ENCODE data around the gene APBA2.
"Not testable (repeated sequence)": the region's sequence is repeated elsewhere in the genome, so short reads cannot be mapped to it uniquely, and the experiment has no call there.

APBA2 gene

GRCh38 chr15:28876845-28877185 lies 9.0 kb upstream of the APBA2 start:
- in situ Hi-C loops (cut with MboI; ENCODE audit: low sequenced_read_pairs): no loop called here

GRCh38 chr15:28878209-28878608 lies 7.6 kb upstream of the APBA2 start:
- in situ Hi-C loops (cut with MboI; ENCODE audit: low sequenced_read_pairs): no loop called here

GRCh38 chr15:28879551-28879950 lies 6.2 kb upstream of the APBA2 start:
- in situ Hi-C loops (cut with MboI; ENCODE audit: low sequenced_read_pairs): no loop called here

- in situ Hi-C loops (cut with MboI; ENCODE audit: low sequenced_read_pairs): no loop called here
Measured at GRCh38 chr15:28880680-28881079, 5.1 kb upstream of the APBA2 start.

- in situ Hi-C loops (cut with MboI; ENCODE audit: low sequenced_read_pairs): no loop called here
Measured at GRCh38 chr15:28881170-28881569, 4.6 kb upstream of the APBA2 start.

GRCh38 chr15:28881600-28881999 lies 4.2 kb upstream of the APBA2 start:
- in situ Hi-C loops (cut with MboI; ENCODE audit: low sequenced_read_pairs): no loop called here

- in situ Hi-C loops (cut with MboI; ENCODE audit: low sequenced_read_pairs): no loop called here
Measured at GRCh38 chr15:28884151-28884940, 1.4 kb upstream of the APBA2 start.

GRCh38 chr15:28885128-28885629 lies 595 bp upstream of the APBA2 start:
- in situ Hi-C loops (cut with MboI; ENCODE audit: low sequenced_read_pairs): no loop called here

GRCh38 chr15:28886431-28887338 lies 911 bp downstream of the APBA2 start:
- in situ Hi-C loops (cut with MboI; ENCODE audit: low sequenced_read_pairs): no loop called here

GRCh38 chr15:28887339-28888174 lies 1.8 kb downstream of the APBA2 start:
- in situ Hi-C loops (cut with MboI; ENCODE audit: low sequenced_read_pairs): no loop called here

GRCh38 chr15:28888302-28888894 lies 2.6 kb downstream of the APBA2 start:
- in situ Hi-C loops (cut with MboI; ENCODE audit: low sequenced_read_pairs): no loop called here

- in situ Hi-C loops (cut with MboI; ENCODE audit: low sequenced_read_pairs): no loop called here
Measured at GRCh38 chr15:28888900-28889299, 3.1 kb downstream of the APBA2 start.

GRCh38 chr15:28889346-28889745 lies 3.6 kb downstream of the APBA2 start:
- in situ Hi-C loops (cut with MboI; ENCODE audit: low sequenced_read_pairs): no loop called here

- in situ Hi-C loops (cut with MboI; ENCODE audit: low sequenced_read_pairs): not testable (repeated sequence)
Measured at GRCh38 chr15:28889871-28890270, 4.1 kb downstream of the APBA2 start.

GRCh38 chr15:28890291-28890690 lies 4.5 kb downstream of the APBA2 start:
- in situ Hi-C loops (cut with MboI; ENCODE audit: low sequenced_read_pairs): not testable (repeated sequence)

GRCh38 chr15:28890711-28891495 lies 5.1 kb downstream of the APBA2 start:
- in situ Hi-C loops (cut with MboI; ENCODE audit: low sequenced_read_pairs): no loop called here

GRCh38 chr15:28891588-28891987 lies 5.8 kb downstream of the APBA2 start:
- in situ Hi-C loops (cut with MboI; ENCODE audit: low sequenced_read_pairs): no loop called here

- in situ Hi-C loops (cut with MboI; ENCODE audit: low sequenced_read_pairs): no loop called here
Measured at GRCh38 chr15:28892789-28893610, 7.2 kb downstream of the APBA2 start.

- in situ Hi-C loops (cut with MboI; ENCODE audit: low sequenced_read_pairs): no loop called here
Measured at GRCh38 chr15:28894631-28895030, 8.9 kb downstream of the APBA2 start.

Measured in hTERT RPE-1 (cell line).